Measurements from ENCODE around the gene WASL.
A peak's percentile ranks its signal among the peaks of the same experiment; 100 is the strongest.

The WASL gene

GRCh38 chr7:123747620-123748141, 1.1 kb downstream of the WASL start:
- peak overlapping the region; percentile 78 for H3K4me3 ChIP-seq (ENCODE audit: low read depth, low read length)
- peak; percentile 94 for DNase-seq (ENCODE audit: low read depth)
- no peak for TF ChIP-seq CTCF (conservative IDR thresholded peaks at IDR 0.05; ENCODE audit: low read depth, low read length)

- no peak for DNase-seq (ENCODE audit: low read depth)
- TF ChIP-seq CTCF (conservative IDR thresholded peaks at IDR 0.05; ENCODE audit: low read depth, low read length), result no peak
- peak overlapping the region; percentile 78 for H3K4me3 ChIP-seq (ENCODE audit: low read depth, low read length)
These were observed 1.8 kb downstream of the WASL start for GRCh38 chr7:123746931-123747488.

GRCh38 chr7:123746055-123746454, 2.7 kb downstream of the WASL start:
- no peak overlapping the region for H3K4me3 ChIP-seq (ENCODE audit: low read depth, low read length)
- no peak for TF ChIP-seq CTCF (conservative IDR thresholded peaks at IDR 0.05; ENCODE audit: low read depth, low read length)
- no peak for DNase-seq (ENCODE audit: low read depth)

- no peak overlapping the region for H3K4me3 ChIP-seq (ENCODE audit: low read depth, low read length)
- no peak for TF ChIP-seq CTCF (conservative IDR thresholded peaks at IDR 0.05; ENCODE audit: low read depth, low read length)
- no peak for DNase-seq (ENCODE audit: low read depth)
These were observed 3.4 kb downstream of the WASL start for GRCh38 chr7:123745437-123745836.

GRCh38 chr7:123744416-123744815, 4.4 kb downstream of the WASL start:
- DNase-seq (ENCODE audit: low read depth), result no peak
- H3K4me3 ChIP-seq (ENCODE audit: low read depth, low read length), result no peak overlapping the region

GRCh38 chr7:123741940-123742339, 6.9 kb downstream of the WASL start:
- DNase-seq (ENCODE audit: low read depth), result no peak
- no peak for TF ChIP-seq CTCF (conservative IDR thresholded peaks at IDR 0.05; ENCODE audit: low read depth, low read length)
- H3K4me3 ChIP-seq (ENCODE audit: low read depth, low read length), result no peak overlapping the region

More at GRCh38 chr7:123744416-123744815, 4.4 kb downstream of the WASL start:
- no peak for TF ChIP-seq CTCF (conservative IDR thresholded peaks at IDR 0.05; ENCODE audit: low read depth, low read length)

- no peak for TF ChIP-seq CTCF (conservative IDR thresholded peaks at IDR 0.05; ENCODE audit: low read depth, low read length)
These were observed 10.0 kb downstream of the WASL start for GRCh38 chr7:123738808-123739207.

More at GRCh38 chr7:123738808-123739207, 10.0 kb downstream of the WASL start:
- H3K4me3 ChIP-seq (ENCODE audit: low read depth, low read length), result no peak overlapping the region
- DNase-seq (ENCODE audit: low read depth), result no peak
